Nephron progenitor cell (in vitro differentiated cells): ENCODE measurements around the gene ESRRB.

ENCODE experiments used
- DNase-seq: peaks from one replicate; pipeline ENCODE4 v3.0.0; 2021
- H3K27ac Mint-ChIP-seq: 2 replicates; pipeline ENCODE4 v1.8.0; 2021; ENCODE audit warnings: mild to moderate bottlenecking, moderate library complexity, mixed read lengths
- H3K27me3 Mint-ChIP-seq: 2 replicates; pipeline ENCODE4 v1.8.0; 2021; ENCODE audit warnings: mild to moderate bottlenecking, low read depth, mixed read lengths; ENCODE audit not compliant: poor library complexity
- H3K36me3 Mint-ChIP-seq: 2 replicates; pipeline ENCODE4 v1.8.0; 2021; ENCODE audit warnings: low read depth, mixed read lengths
- H3K4me1 Mint-ChIP-seq: 2 replicates; pipeline ENCODE4 v1.8.0; 2021; ENCODE audit warnings: mixed read lengths
- H3K4me3 Mint-ChIP-seq: 2 replicates; pipeline ENCODE4 v1.8.0; 2021; ENCODE audit warnings: mild to moderate bottlenecking, moderate library complexity, mixed read lengths
- H3K9me3 Mint-ChIP-seq: 2 replicates; pipeline ENCODE4 v1.8.0; 2021; ENCODE audit warnings: mild to moderate bottlenecking, moderate library complexity, mixed read lengths
- CTCF ChIP-seq: fragments of 200-600 bp; sonication (generic); IDR thresholded peaks from 2 replicates; pipeline ENCODE4 v1.5.0; 2021; ENCODE audit warnings: antibody characterized with exemption

ESRRB gene

GRCh38 chr14:76413962-76414600, 38.1 kb downstream of the ESRRB start:
- Mint-ChIP-seq H3K4me3 (peak overlapping the region; percentile 78), H3K9me3 (no peaks in the 10 kb centered on the region), H3K4me1 (peaks cover 26% of the 10 kb centered on the region), H3K36me3 (no peaks in the 10 kb centered on the region), H3K27ac (peak overlapping the region; percentile 27), H3K27me3 (peaks cover 53% of the 10 kb centered on the region)
- peak; percentile 27 for DNase-seq
- no peak for TF ChIP-seq CTCF

GRCh38 chr14:76419399-76419798, 43.5 kb downstream of the ESRRB start:
- Mint-ChIP-seq H3K36me3 (no peaks in the 10 kb centered on the region), H3K27ac (no peak overlapping the region), H3K27me3 (peaks cover 28% of the 10 kb centered on the region), H3K4me1 (peaks cover 24% of the 10 kb centered on the region), H3K9me3 (no peaks in the 10 kb centered on the region), H3K4me3 (no peak overlapping the region)
- no peak for DNase-seq
- TF ChIP-seq CTCF: no peak

GRCh38 chr14:76420827-76421226, 44.9 kb downstream of the ESRRB start:
- H3K4me3 Mint-ChIP-seq: no peak overlapping the region
- H3K4me1 Mint-ChIP-seq: peaks cover 29% of the 10 kb centered on the region
- no peaks in the 10 kb centered on the region for H3K36me3 Mint-ChIP-seq
- no peak for TF ChIP-seq CTCF
- no peak for DNase-seq
- H3K27me3 Mint-ChIP-seq: peaks cover 22% of the 10 kb centered on the region
- no peak overlapping the region for H3K27ac Mint-ChIP-seq
- no peaks in the 10 kb centered on the region for H3K9me3 Mint-ChIP-seq

- H3K36me3 Mint-ChIP-seq: no peaks in the 10 kb centered on the region
Observed at GRCh38 chr14:76421662-76422061, 45.7 kb downstream of the ESRRB start.

GRCh38 chr14:76422662-76423061, 46.7 kb downstream of the ESRRB start:
- H3K4me1 Mint-ChIP-seq: peaks cover 33% of the 10 kb centered on the region
- TF ChIP-seq CTCF: no peak
- H3K27me3 Mint-ChIP-seq: peaks cover 17% of the 10 kb centered on the region
- no peaks in the 10 kb centered on the region for H3K9me3 Mint-ChIP-seq
- no peak overlapping the region for H3K27ac Mint-ChIP-seq
- DNase-seq: no peak
- no peaks in the 10 kb centered on the region for H3K36me3 Mint-ChIP-seq
- H3K4me3 Mint-ChIP-seq: no peak overlapping the region

More at GRCh38 chr14:76421662-76422061, 45.7 kb downstream of the ESRRB start:
- Mint-ChIP-seq H3K9me3 (no peaks in the 10 kb centered on the region), H3K4me1 (peaks cover 29% of the 10 kb centered on the region), H3K27ac (no peak overlapping the region), H3K4me3 (no peak overlapping the region), H3K27me3 (peaks cover 22% of the 10 kb centered on the region)
- no peak for TF ChIP-seq CTCF
- DNase-seq: no peak

- H3K36me3 Mint-ChIP-seq: no peaks in the 10 kb centered on the region
- peaks cover 31% of the 10 kb centered on the region for H3K4me1 Mint-ChIP-seq
- TF ChIP-seq CTCF: no peak
- no peak for DNase-seq
- no peak overlapping the region for H3K4me3 Mint-ChIP-seq
- H3K9me3 Mint-ChIP-seq: no peaks in the 10 kb centered on the region
- peaks cover 14% of the 10 kb centered on the region for H3K27me3 Mint-ChIP-seq
- peak overlapping the region; percentile 19 for H3K27ac Mint-ChIP-seq
Observed at GRCh38 chr14:76423534-76423933, 47.6 kb downstream of the ESRRB start.
